Activated T-cell treated with anti-CD3 and anti-CD28 coated beads, Interleukin-2, amount 50 U/mL, for 72 hours (primary cell): ENCODE measurements around the gene HOXA13. TPM values are rescaled to one million over a fixed set of nuclear protein-coding genes. Genes with fewer than 3 reads are reported as not detected.

ENCODE experiments used
- ATAC-seq, 2 donors: fragments of 150-1000 bp; cut with Tn5 transposase; replicated peaks in 1 of 2; 2 replicates each; pipeline ENCODE4 v1.10.0; 2021; ENCODE audit warnings: moderate library complexity in 2 of 2, mild to moderate bottlenecking in 1 of 2
- DNase-seq, 2 donors: peaks; one replicate each; pipeline ENCODE4 v3.0.0; 2021 to 2022; ENCODE audit warnings: mixed read lengths in 1 of 2
- H3K27ac Mint-ChIP-seq: one replicate; pipeline ENCODE4 v1.8.0; 2022; ENCODE audit warnings: mild to moderate bottlenecking, moderate library complexity, mixed read lengths
- H3K27me3 Mint-ChIP-seq: one replicate; pipeline ENCODE4 v1.8.0; 2022; ENCODE audit warnings: low read depth, mixed read lengths
- H3K36me3 Mint-ChIP-seq, 2 donors: one replicate each; pipeline ENCODE4 v1.8.0; 2022; ENCODE audit warnings: mixed read lengths in 2 of 2, mild to moderate bottlenecking in 1 of 2; ENCODE audit not compliant: insufficient read depth in 2 of 2
- H3K4me1 Mint-ChIP-seq: one replicate; pipeline ENCODE4 v1.8.0; 2022; ENCODE audit warnings: low read depth, mixed read lengths
- H3K4me3 Mint-ChIP-seq, 2 donors: one replicate each; pipeline ENCODE4 v1.8.0; 2022; ENCODE audit warnings: mild to moderate bottlenecking in 2 of 2, mixed read lengths in 2 of 2, moderate library complexity in 2 of 2
- H3K9me3 Mint-ChIP-seq, 2 donors: one replicate each; pipeline ENCODE4 v1.8.0; 2022; ENCODE audit warnings: mixed read lengths in 2 of 2
- total RNA-seq, 2 donors: library from RNA; stranded (reverse); gene quantifications; one replicate each; pipeline ENCODE4 v1.2.3, GENCODE V29; 2022

Gene HOXA13
- total RNA-seq, 2 donors from 2014 or later = not detected

GRCh38 chr7:27152816-27153442 is 47.0 kb downstream of the HOXA13 start:
- peaks cover 1 to 2% of the 10 kb centered on the region in 2 donors for H3K36me3 Mint-ChIP-seq
- H3K27ac Mint-ChIP-seq = no peak overlapping the region
- H3K4me3 Mint-ChIP-seq = peak overlapping the region in 1 of 2 donors; percentile 85
- peaks cover 94% of the 10 kb centered on the region for H3K27me3 Mint-ChIP-seq
- ATAC-seq (no peak), DNase-seq (no peak)
- peaks cover 56% of the 10 kb centered on the region for H3K4me1 Mint-ChIP-seq
- no peaks in the 10 kb centered on the region for H3K9me3 Mint-ChIP-seq

GRCh38 chr7:27151931-27152815 is 47.7 kb downstream of the HOXA13 start, which contains the start of gene HOXA3:
Gene HOXA3 (minus strand): TSS chr7:27152583. CDS start chr7:27110640, 41,943 bp downstream.
- H3K27me3 Mint-ChIP-seq = peaks cover 91% of the 10 kb centered on the region
- H3K4me3 Mint-ChIP-seq = peak within 1 kb of the TSS; percentile 85 to 89
- peaks cover 1 to 2% of the 10 kb centered on the region in 2 donors for H3K36me3 Mint-ChIP-seq
- no peak within 1 kb of the TSS for H3K27ac Mint-ChIP-seq
- ATAC-seq = no peak
- H3K9me3 Mint-ChIP-seq = no peaks in the 10 kb centered on the region
- DNase-seq = no peak
- H3K4me1 Mint-ChIP-seq = peaks cover 54% of the 10 kb centered on the region

DNA sequence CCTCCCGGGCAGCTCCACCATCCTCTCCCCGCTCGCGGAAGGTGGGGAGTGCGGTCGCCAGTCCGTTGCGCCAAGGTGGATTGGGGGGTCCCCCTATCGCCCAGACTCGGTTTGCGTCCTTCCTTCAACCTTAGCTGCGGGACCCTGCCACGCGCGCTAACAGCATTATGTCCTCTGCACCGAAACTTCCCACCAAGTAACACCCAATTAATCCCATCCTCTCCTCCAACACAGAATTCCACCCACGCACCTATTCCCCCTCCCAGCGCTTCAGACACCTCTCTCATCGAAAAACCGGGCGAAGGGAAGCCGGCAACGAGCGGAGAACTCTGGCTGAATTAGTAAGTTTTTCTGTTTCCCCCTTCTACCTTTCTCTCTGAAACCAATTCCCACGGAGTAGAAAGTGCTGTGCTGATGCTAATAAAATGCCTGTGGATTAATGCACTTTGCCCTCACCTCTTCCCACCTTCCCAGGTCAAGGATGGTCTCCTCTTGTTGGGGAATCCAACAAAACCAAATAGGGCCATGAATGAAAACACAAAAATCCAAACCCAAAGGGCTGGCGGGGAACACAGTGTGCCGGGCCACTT is 48.5 kb downstream of the HOXA13 start:
- no peaks in the 10 kb centered on the region for H3K9me3 Mint-ChIP-seq
- peaks cover 91% of the 10 kb centered on the region for H3K27me3 Mint-ChIP-seq
- peaks cover 53% of the 10 kb centered on the region for H3K4me1 Mint-ChIP-seq
- DNase-seq (peak in 1 of 2 donors; percentile 25), ATAC-seq (no peak)
- H3K4me3 Mint-ChIP-seq = peak overlapping the region; percentile 85 to 89
- no peak overlapping the region for H3K27ac Mint-ChIP-seq
- peaks cover 1 to 2% of the 10 kb centered on the region in 2 donors for H3K36me3 Mint-ChIP-seq

DNA sequence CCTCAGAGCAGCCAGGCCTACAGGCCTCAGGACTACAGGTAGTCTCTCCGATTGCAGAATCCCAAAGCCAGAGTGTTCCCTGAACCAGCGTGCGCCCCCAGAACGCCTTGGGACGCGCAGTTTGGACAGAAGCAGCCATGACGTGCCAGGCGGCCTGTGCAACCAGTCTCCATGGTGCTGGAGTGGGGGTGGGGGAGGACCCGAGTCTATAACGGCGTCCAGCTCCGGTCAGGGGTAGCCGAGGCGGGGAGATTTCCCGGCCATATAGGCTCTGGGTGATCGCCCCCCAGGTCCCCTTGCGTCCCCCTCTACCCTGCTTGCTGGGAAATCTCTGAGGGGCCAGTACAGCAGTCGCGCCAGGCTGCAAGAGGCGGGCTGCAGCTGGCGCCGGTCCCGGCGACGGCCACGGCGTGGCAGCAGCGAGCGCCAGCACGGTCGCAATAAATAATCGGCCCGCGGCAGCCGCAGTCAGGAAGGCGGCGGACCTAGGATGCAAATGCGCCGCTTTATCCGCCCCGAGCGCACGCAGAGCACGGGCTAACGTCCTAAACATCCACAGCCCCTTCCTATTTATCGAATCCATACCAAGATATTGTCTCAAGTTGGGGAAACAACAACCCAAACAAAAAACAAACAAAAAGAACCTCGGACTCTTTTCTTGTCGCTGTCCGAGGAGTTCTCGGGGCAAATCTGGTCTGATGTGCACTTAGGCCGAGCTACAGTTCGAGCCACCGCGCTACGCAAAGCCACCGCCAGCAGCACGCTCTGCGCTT is 49.1 kb downstream of the HOXA13 start:
- peaks cover 1 to 2% of the 10 kb centered on the region in 2 donors for H3K36me3 Mint-ChIP-seq
- ATAC-seq (peak; percentile 83 to 87), DNase-seq (peak; percentile 76 to 78)
- H3K4me1 Mint-ChIP-seq = peaks cover 49% of the 10 kb centered on the region
- peaks cover 91% of the 10 kb centered on the region for H3K27me3 Mint-ChIP-seq
- peak overlapping the region; percentile 85 to 89 for H3K4me3 Mint-ChIP-seq
- no peak overlapping the region for H3K27ac Mint-ChIP-seq
- H3K9me3 Mint-ChIP-seq = no peaks in the 10 kb centered on the region

GRCh38 chr7:27149842-27150567 is 49.9 kb downstream of the HOXA13 start:
- Mint-ChIP-seq H3K36me3 (peaks cover 0 to 1% of the 10 kb centered on the region in 2 donors), H3K4me1 (peaks cover 41% of the 10 kb centered on the region), H3K27ac (no peak overlapping the region), H3K9me3 (no peaks in the 10 kb centered on the region), H3K4me3 (peak overlapping the region; percentile 85 to 89), H3K27me3 (peaks cover 91% of the 10 kb centered on the region)
- peak; percentile 18 to 30 for ATAC-seq
- no peak for DNase-seq

DNA sequence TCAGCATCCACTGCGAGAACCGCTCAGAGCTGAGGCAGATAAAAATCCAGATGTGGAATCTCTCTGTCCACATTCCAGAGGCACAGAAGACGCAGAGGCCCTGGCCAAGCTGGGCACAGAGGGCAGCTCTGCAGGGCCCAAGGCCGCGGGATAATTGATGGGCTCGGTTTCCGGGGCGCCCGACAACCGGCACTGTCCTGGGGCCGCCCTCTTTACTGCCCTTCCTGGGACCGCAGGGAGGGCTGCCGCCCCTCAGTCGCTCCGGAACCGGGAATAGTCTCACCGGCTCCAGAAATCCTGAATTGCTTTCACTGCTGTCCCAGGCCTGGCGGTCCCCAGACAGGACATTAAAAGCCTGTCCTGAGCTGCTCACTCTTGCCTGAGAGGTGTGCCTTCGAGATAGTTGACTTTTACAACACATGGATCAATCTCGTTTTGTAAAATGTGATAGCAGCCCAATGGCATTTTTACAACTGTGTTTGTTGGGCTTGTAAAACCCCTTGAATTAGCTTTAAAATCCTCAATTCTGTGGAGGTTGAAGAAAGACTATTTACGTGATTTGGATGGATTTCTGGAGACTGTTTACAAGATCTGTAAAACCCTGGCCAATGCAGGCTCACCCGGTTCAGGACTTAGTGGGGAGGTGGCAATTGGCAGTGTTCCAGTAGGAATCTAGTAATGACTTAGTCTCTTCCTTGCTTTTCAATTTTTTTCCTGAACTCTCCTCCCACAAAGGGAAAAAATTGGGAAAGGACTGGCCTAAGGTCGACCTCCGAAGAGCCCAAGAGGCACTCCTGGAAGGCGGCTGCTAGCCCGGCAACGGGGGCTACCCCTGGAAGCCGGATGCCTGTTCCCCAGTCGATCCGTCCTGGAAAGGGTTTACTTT is 50.9 kb downstream of the HOXA13 start:
- no peak overlapping the region for H3K27ac Mint-ChIP-seq
- H3K27me3 Mint-ChIP-seq = peaks cover 82% of the 10 kb centered on the region

DNA sequence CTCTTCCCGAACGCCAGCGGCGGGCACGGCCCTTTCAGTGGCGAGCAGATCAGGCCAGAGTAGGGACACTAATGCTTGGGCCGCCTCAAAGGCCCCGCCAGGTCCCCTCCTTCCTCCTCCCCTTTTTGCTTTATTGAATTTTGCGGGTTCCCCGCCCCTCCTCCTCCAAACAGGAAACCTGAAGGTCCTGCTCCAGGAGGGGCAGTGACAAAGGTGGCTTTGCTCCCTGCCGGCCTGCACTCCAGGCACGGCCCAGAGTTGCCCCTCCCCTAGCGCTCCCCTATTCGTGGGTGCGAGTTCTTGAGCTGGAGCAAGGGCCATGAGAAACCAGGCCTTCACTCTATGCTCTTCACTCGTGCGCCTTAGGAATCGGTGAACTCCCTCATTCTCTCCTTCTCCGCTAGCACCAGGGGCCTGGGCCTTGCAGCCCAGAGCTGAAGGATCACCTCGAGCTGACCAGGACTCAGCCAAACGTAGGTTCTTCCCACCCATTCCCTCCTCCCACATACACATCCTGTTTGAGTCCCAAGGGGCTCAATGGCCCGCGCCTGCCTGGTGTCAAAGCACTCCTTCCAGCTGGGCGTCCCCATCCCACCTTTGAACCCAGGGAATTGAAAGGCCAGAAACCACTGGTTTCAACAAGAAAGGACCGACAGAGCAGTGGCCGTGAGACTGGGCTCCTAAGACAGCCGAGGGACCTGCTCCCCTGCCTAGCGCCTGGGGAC is 51.7 kb downstream of the HOXA13 start:
- no peak for DNase-seq
- H3K4me3 Mint-ChIP-seq = peak overlapping the region; percentile 66 to 84

More for the DNA sequence above, 50.9 kb downstream of the HOXA13 start:
- Mint-ChIP-seq H3K4me1 (peaks cover 31% of the 10 kb centered on the region), H3K9me3 (no peaks in the 10 kb centered on the region), H3K36me3 (no peaks in the 10 kb centered on the region), H3K4me3 (no peak overlapping the region)
- DNase-seq = no peak
- ATAC-seq = no peak

GRCh38 chr7:27147199-27148030 is 52.5 kb downstream of the HOXA13 start, which contains the start of gene HOXA6:
Gene HOXA6 (minus strand): TSS chr7:27147774. CDS start chr7:27147749, 25 bp downstream.
- Mint-ChIP-seq H3K9me3 (no peaks in the 10 kb centered on the region), H3K36me3 (no peaks in the 10 kb centered on the region), H3K4me3 (peak within 1 kb of the TSS; percentile 66 to 84), H3K4me1 (peaks cover 30% of the 10 kb centered on the region), H3K27me3 (peaks cover 74% of the 10 kb centered on the region), H3K27ac (no peak within 1 kb of the TSS)
- ATAC-seq = no peak
- DNase-seq = no peak

More for the DNA sequence above, 51.7 kb downstream of the HOXA13 start:
- peaks cover 30% of the 10 kb centered on the region for H3K4me1 Mint-ChIP-seq
- no peaks in the 10 kb centered on the region for H3K36me3 Mint-ChIP-seq
- no peaks in the 10 kb centered on the region for H3K9me3 Mint-ChIP-seq
- ATAC-seq = no peak
- H3K27ac Mint-ChIP-seq = no peak overlapping the region
- H3K27me3 Mint-ChIP-seq = peaks cover 74% of the 10 kb centered on the region

GRCh38 chr7:27146491-27147198 is 53.2 kb downstream of the HOXA13 start:
- no peak for DNase-seq
- H3K36me3 Mint-ChIP-seq = no peaks in the 10 kb centered on the region
- peaks cover 23% of the 10 kb centered on the region for H3K4me1 Mint-ChIP-seq
- no peak for ATAC-seq
- H3K27me3 Mint-ChIP-seq = peaks cover 74% of the 10 kb centered on the region
- no peak overlapping the region for H3K4me3 Mint-ChIP-seq
- no peaks in the 10 kb centered on the region for H3K9me3 Mint-ChIP-seq
- H3K27ac Mint-ChIP-seq = no peak overlapping the region

GRCh38 chr7:27145914-27146412 is 53.9 kb downstream of the HOXA13 start:
- no peak overlapping the region for H3K4me3 Mint-ChIP-seq
- no peaks in the 10 kb centered on the region for H3K36me3 Mint-ChIP-seq
- H3K4me1 Mint-ChIP-seq = peaks cover 16% of the 10 kb centered on the region
- no peak for ATAC-seq
- no peak overlapping the region for H3K27ac Mint-ChIP-seq
- no peak for DNase-seq
- H3K9me3 Mint-ChIP-seq = no peaks in the 10 kb centered on the region
- peaks cover 71% of the 10 kb centered on the region for H3K27me3 Mint-ChIP-seq
